ENCODE results near the gene MMRN2. TPM values are rescaled to one million over a fixed set of nuclear protein-coding genes. Genes with fewer than 3 reads are reported as not detected.
A peak's percentile ranks its signal among the peaks of the same experiment; 100 is the strongest.

The MMRN2 gene
- total RNA-seq, 4 donors from 2014 or later = 2.8 to 16.5 (median 12.6) TPM

DNA sequence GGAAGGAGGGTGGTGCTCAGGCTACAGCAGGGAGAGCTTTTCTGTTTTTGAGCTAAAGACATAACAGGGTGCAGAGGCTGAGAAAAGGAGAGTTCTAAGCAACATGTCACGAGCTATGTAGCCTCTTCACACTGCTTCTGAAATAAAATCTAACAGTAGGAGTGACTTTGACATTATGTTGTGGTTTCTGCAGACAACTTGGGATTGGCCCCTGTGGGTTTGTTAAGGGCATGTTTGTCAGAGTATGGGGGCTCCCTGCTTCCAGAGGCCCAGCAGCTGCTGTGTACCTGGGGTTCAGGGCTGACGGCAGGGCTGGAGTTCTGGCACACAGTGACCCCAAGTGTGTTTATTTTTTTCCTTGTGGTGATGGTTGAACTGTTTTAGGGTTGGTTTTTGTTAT, 24.7 kb downstream of the MMRN2 start:
- Histone ChIP-seq H3K4me3 (no peak overlapping the region), H3K27ac (peak overlapping the region in 1 of 4 donors; percentile 11), H3K4me1 (no peaks in the 10 kb centered on the region), H3K36me3 (peaks cover 0 to 28% (median 0%) of the 10 kb centered on the region in 3 donors), H3K27me3 (no peaks in the 10 kb centered on the region), H3K9me3 (no peaks in the 10 kb centered on the region)
- TF ChIP-seq, protein P1, sequence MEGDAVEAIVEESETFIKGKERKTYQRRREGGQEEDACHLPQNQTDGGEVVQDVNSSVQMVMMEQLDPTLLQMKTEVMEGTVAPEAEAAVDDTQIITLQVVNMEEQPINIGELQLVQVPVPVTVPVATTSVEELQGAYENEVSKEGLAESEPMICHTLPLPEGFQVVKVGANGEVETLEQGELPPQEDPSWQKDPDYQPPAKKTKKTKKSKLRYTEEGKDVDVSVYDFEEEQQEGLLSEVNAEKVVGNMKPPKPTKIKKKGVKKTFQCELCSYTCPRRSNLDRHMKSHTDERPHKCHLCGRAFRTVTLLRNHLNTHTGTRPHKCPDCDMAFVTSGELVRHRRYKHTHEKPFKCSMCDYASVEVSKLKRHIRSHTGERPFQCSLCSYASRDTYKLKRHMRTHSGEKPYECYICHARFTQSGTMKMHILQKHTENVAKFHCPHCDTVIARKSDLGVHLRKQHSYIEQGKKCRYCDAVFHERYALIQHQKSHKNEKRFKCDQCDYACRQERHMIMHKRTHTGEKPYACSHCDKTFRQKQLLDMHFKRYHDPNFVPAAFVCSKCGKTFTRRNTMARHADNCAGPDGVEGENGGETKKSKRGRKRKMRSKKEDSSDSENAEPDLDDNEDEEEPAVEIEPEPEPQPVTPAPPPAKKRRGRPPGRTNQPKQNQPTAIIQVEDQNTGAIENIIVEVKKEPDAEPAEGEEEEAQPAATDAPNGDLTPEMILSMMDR (IDR thresholded peaks at IDR 0.05) = no peak
- no peak for TF ChIP-seq POLR2A (IDR thresholded peaks at IDR 0.05)
- no peak for DNase-seq

DNA sequence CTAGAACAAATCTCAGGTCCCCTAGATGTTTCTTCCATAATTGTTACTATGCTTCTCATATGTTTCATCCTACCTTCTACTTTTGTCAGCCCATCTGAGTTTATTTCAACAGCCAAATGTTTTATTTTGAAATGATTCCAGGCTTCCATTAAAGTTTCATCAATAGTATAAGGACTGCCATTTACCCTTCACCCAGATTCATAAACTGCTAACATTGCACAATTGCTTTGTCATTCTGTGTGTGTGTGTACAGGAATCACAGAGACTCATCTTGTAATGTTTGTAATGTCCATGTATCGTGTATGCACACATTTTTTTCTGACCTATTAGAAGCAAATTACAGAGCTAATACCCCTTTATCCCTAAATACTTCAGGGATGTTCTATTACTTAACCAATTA, 25.5 kb downstream of the MMRN2 start:
- H3K4me3 ChIP-seq = no peak overlapping the region
- no peaks in the 10 kb centered on the region for H3K27me3 ChIP-seq
- TF ChIP-seq, protein P1 (IDR thresholded peaks at IDR 0.05) = no peak
- TF ChIP-seq POLR2A (IDR thresholded peaks at IDR 0.05) = no peak
- peak overlapping the region in 1 of 4 donors; percentile 42 for H3K27ac ChIP-seq
- peaks cover 0 to 28% (median 0%) of the 10 kb centered on the region in 3 donors for H3K36me3 ChIP-seq
- H3K4me1 ChIP-seq = no peaks in the 10 kb centered on the region
- no peaks in the 10 kb centered on the region for H3K9me3 ChIP-seq
- no peak for DNase-seq

DNA sequence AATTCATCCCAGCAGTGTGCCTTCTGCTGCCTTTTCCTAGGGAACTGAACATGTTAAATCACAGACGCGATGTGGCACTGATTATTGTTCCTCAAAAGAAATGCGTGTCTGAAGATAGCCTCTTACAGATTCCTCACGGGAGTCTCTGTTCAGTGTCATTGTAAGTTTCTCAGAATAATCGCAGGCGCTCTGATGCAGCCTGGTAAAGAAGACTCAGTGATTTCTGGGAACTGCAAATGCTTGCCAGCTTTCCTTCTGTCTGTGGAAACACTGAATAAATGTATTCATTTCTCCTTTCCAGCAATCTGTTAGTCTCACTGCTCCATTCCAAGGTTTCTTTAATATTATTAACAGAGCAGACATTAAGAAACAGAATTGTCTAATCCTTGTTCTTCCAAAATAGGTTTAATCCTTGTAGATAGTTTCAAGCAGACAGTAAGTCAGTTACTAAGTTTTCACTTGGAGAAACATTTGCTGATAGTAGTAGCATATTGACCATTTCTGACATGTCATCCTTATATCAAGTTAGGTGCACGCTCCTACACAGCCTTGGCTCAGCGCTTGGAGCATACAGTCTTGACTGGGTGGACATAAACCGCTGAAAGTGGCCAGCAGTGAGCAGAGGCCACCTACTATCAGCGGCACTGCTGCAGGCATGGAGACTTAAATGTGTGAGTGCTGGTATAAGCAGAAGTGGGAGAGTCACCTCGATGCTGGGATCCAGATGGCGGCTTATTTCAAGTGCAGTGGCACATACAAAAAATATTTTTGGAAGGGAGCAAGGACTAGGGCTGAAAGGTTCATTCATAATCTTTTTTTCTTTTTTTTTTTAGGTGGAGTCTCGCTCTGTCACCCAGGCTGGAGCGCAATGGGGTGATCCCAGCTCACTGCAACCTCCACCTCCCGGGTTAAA, 27.7 kb downstream of the MMRN2 start:
- H3K4me1 ChIP-seq = no peaks in the 10 kb centered on the region
- no peaks in the 10 kb centered on the region for H3K27me3 ChIP-seq
- peak overlapping the region in 1 of 4 donors; percentile 46 for H3K27ac ChIP-seq
- TF ChIP-seq, protein P1 (IDR thresholded peaks at IDR 0.05) = no peak
- TF ChIP-seq POLR2A (IDR thresholded peaks at IDR 0.05) = no peak
- peaks cover 0 to 28% (median 0%) of the 10 kb centered on the region in 3 donors for H3K36me3 ChIP-seq
- no peaks in the 10 kb centered on the region for H3K9me3 ChIP-seq
- no peak overlapping the region for H3K4me3 ChIP-seq
- no peak for DNase-seq

DNA sequence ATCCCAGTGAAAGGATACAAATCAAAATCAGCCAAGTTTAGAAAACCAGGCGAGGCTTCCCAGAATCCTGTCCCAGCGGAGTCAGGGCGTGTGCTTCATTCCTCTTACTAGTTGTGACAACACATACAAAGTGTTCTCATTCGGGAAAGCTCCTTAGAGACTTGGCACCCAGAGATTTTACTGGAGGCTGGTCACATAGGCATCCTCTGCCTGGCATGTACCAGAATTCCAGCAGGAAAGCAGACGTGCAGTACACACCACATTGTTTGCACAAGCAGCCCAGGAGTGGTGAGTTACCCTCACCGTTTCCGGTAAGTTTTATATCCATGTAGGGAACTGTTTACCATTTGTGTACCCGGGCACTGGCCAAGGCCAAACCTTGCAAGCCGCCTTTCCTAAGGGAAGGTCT, 34.9 kb downstream of the MMRN2 start:
- H3K27ac ChIP-seq = peak overlapping the region in 1 of 4 donors; percentile 43
- no peak for TF ChIP-seq POLR2A (IDR thresholded peaks at IDR 0.05)
- TF ChIP-seq, protein P1 (IDR thresholded peaks at IDR 0.05) = no peak
- no peak overlapping the region for H3K4me3 ChIP-seq
- H3K9me3 ChIP-seq = no peaks in the 10 kb centered on the region
- no peak for DNase-seq
- no peaks in the 10 kb centered on the region for H3K27me3 ChIP-seq
- no peaks in the 10 kb centered on the region for H3K4me1 ChIP-seq
- H3K36me3 ChIP-seq = peaks cover 0 to 41% (median 0%) of the 10 kb centered on the region in 3 donors

DNA sequence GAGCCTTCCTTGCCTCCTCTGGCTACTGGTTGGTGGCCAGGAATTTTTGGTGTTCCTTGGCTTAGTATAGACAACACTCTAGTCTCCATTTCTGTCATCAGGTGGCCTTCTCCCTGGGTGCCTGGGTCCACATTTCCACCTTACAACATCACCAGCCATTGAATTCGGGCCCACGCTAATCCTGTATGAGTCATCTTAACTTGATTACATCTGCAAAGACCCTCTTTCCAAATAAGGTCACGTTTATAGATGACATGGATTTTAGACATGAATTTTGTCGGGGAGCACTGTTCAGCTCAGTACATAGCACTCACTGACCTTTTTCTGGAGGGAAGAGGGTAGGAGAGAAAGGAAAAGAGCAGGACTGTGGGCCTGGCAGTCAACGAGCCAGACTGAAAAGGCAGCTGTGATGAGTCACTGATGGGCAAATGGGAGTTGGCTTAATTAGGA, 39.4 kb downstream of the MMRN2 start:
- H3K4me3 ChIP-seq = no peak overlapping the region
- no peaks in the 10 kb centered on the region for H3K27me3 ChIP-seq
- DNase-seq = no peak
- TF ChIP-seq, protein P1 (IDR thresholded peaks at IDR 0.05) = no peak
- TF ChIP-seq POLR2A (IDR thresholded peaks at IDR 0.05) = no peak
- H3K9me3 ChIP-seq = no peaks in the 10 kb centered on the region
- H3K27ac ChIP-seq = peak overlapping the region in 1 of 4 donors; percentile 10
- no peaks in the 10 kb centered on the region for H3K4me1 ChIP-seq
- peaks cover 0 to 55% (median 0%) of the 10 kb centered on the region in 3 donors for H3K36me3 ChIP-seq
